ENCODE data around the gene MGAT5. TPM values are rescaled to one million over a fixed set of nuclear protein-coding genes. Genes with fewer than 3 reads are reported as not detected.

Gene MGAT5
- total RNA-seq, 1 experiment from 2014 or later, result 34.0 TPM

DNA sequence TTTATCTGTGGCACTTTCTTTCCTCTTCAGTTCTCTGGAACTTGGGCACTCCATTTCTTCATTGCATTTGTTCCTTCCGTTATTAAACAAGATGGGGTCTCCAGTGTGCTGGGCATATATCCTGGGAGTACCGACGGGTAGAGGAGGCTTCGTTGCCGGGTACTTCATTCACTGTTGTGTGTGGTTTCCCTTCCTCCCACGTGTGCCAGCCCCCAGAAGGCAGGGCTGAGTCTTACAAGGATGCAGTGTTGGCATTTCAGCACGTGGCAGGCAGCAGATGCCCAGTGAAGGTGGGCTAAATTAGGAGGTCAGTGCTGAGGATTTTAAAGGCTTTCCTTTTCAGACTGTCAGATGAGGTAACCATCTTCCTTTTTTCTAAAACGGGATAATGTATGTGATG lies 58.6 kb downstream of the MGAT5 start:
- Histone ChIP-seq H3K4me2 (ENCODE audit: low read length) (no peak overlapping the region), H3K36me3 (ENCODE audit: control insufficient read depth in 1 of 2, insufficient read depth in 2 of 2, low read length in 2 of 2) (no peaks in the 10 kb centered on the region), H3K4me3 (replicated peaks in 1 of 2; ENCODE audit: low read depth in 1 of 2, low read length in 2 of 2) (no peak overlapping the region), H3K27ac (ENCODE audit: low read depth, low read length) (no peak overlapping the region), H3K79me2 (ENCODE audit: insufficient read depth, low read length) (no peaks in the 10 kb centered on the region), H3K9me3 (ENCODE audit: control insufficient read depth in 1 of 2, insufficient read depth in 1 of 2, low read depth in 1 of 2, low read length in 2 of 2) (no peaks in the 10 kb centered on the region), H4K20me1 (ENCODE audit: insufficient read depth) (no peaks in the 10 kb centered on the region), H3K27me3 (ENCODE audit: insufficient read depth, low read length) (no peaks in the 10 kb centered on the region), H2AFZ (ENCODE audit: low read depth, low read length, poor library complexity, severe bottlenecking) (no peak overlapping the region), H3K9me2 (ENCODE audit: insufficient read depth) (no peaks in the 10 kb centered on the region), H3K9ac (ENCODE audit: low read length) (no peak overlapping the region), H3K4me1 (ENCODE audit: control insufficient read depth in 1 of 2, insufficient read depth in 2 of 2, low read length in 2 of 2) (no peaks in the 10 kb centered on the region)
- POLR2A ChIA-PET, result no interaction called here
- BruUV-seq (replicated peaks), result no TSS peak
- ATAC-seq, result no peak
- RAD21 ChIA-PET (ENCODE audit: low non-redundant PET in 1 of 2, low total read pairs in 2 of 2, uncharacterized antibody in 2 of 2, unreplicated experiment in 2 of 2), result no interaction called here
- DNase-seq (ENCODE audit: low read depth, low spot score), result no peak
- no peak for TF ChIP-seq POLR2AphosphoS5 (IDR thresholded peaks at IDR 0.05; ENCODE audit: low read depth, low read length)
- TF ChIP-seq SP1 (IDR thresholded peaks at IDR 0.05; ENCODE audit: low read depth), result no peak
- TF ChIP-seq, protein P1, sequence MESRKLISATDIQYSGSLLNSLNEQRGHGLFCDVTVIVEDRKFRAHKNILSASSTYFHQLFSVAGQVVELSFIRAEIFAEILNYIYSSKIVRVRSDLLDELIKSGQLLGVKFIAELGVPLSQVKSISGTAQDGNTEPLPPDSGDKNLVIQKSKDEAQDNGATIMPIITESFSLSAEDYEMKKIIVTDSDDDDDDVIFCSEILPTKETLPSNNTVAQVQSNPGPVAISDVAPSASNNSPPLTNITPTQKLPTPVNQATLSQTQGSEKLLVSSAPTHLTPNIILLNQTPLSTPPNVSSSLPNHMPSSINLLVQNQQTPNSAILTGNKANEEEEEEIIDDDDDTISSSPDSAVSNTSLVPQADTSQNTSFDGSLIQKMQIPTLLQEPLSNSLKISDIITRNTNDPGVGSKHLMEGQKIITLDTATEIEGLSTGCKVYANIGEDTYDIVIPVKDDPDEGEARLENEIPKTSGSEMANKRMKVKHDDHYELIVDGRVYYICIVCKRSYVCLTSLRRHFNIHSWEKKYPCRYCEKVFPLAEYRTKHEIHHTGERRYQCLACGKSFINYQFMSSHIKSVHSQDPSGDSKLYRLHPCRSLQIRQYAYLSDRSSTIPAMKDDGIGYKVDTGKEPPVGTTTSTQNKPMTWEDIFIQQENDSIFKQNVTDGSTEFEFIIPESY (IDR thresholded peaks at IDR 0.05; ENCODE audit: extremely low read depth, insufficient replicate concordance, low read length), result no peak
- no peak for TF ChIP-seq ELF1 (IDR thresholded peaks at IDR 0.05; ENCODE audit: borderline replicate concordance, low read depth)
- TF ChIP-seq RAD21 (IDR thresholded peaks at IDR 0.05; ENCODE audit: low read depth), result no peak
- TF ChIP-seq, protein P2, sequence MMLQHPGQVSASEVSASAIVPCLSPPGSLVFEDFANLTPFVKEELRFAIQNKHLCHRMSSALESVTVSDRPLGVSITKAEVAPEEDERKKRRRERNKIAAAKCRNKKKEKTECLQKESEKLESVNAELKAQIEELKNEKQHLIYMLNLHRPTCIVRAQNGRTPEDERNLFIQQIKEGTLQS (IDR thresholded peaks at IDR 0.05), result no peak
- TF ChIP-seq, protein P3, sequence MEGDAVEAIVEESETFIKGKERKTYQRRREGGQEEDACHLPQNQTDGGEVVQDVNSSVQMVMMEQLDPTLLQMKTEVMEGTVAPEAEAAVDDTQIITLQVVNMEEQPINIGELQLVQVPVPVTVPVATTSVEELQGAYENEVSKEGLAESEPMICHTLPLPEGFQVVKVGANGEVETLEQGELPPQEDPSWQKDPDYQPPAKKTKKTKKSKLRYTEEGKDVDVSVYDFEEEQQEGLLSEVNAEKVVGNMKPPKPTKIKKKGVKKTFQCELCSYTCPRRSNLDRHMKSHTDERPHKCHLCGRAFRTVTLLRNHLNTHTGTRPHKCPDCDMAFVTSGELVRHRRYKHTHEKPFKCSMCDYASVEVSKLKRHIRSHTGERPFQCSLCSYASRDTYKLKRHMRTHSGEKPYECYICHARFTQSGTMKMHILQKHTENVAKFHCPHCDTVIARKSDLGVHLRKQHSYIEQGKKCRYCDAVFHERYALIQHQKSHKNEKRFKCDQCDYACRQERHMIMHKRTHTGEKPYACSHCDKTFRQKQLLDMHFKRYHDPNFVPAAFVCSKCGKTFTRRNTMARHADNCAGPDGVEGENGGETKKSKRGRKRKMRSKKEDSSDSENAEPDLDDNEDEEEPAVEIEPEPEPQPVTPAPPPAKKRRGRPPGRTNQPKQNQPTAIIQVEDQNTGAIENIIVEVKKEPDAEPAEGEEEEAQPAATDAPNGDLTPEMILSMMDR (IDR thresholded peaks at IDR 0.05 in 2 of 3, conservative IDR thresholded peaks at IDR 0.05 in 1 of 3; ENCODE audit: borderline replicate concordance in 1 of 3, insufficient read depth in 1 of 3, low read depth in 2 of 3, low read length in 2 of 3), result no peak
- TF ChIP-seq TCF7L2 (IDR thresholded peaks at IDR 0.05; ENCODE audit: borderline replicate concordance, extremely low read depth, insufficient read depth, insufficient read length), result no peak
- TF ChIP-seq EZH2phosphoT487 (IDR thresholded peaks at IDR 0.05; ENCODE audit: borderline replicate concordance), result no peak
- no peak for TF ChIP-seq EZH2 (IDR thresholded peaks at IDR 0.05)
- TF ChIP-seq, protein P4, sequence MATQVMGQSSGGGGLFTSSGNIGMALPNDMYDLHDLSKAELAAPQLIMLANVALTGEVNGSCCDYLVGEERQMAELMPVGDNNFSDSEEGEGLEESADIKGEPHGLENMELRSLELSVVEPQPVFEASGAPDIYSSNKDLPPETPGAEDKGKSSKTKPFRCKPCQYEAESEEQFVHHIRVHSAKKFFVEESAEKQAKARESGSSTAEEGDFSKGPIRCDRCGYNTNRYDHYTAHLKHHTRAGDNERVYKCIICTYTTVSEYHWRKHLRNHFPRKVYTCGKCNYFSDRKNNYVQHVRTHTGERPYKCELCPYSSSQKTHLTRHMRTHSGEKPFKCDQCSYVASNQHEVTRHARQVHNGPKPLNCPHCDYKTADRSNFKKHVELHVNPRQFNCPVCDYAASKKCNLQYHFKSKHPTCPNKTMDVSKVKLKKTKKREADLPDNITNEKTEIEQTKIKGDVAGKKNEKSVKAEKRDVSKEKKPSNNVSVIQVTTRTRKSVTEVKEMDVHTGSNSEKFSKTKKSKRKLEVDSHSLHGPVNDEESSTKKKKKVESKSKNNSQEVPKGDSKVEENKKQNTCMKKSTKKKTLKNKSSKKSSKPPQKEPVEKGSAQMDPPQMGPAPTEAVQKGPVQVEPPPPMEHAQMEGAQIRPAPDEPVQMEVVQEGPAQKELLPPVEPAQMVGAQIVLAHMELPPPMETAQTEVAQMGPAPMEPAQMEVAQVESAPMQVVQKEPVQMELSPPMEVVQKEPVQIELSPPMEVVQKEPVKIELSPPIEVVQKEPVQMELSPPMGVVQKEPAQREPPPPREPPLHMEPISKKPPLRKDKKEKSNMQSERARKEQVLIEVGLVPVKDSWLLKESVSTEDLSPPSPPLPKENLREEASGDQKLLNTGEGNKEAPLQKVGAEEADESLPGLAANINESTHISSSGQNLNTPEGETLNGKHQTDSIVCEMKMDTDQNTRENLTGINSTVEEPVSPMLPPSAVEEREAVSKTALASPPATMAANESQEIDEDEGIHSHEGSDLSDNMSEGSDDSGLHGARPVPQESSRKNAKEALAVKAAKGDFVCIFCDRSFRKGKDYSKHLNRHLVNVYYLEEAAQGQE (IDR thresholded peaks at IDR 0.05; ENCODE audit: low read depth), result no peak
- TF ChIP-seq FOSL1 (IDR thresholded peaks at IDR 0.05; ENCODE audit: low read depth), result no peak
- TF ChIP-seq SIN3A (IDR thresholded peaks at IDR 0.05; ENCODE audit: low read depth), result no peak
- TF ChIP-seq ZFX (IDR thresholded peaks at IDR 0.05), result no peak
- TF ChIP-seq CEBPB (IDR thresholded peaks at IDR 0.05; ENCODE audit: low read depth), result no peak
- TF ChIP-seq POLR2A (IDR thresholded peaks at IDR 0.05; ENCODE audit: borderline replicate concordance, extremely low read depth, insufficient read depth, insufficient read length), result no peak
- TF ChIP-seq EGR1 (IDR thresholded peaks at IDR 0.05; ENCODE audit: low read depth), result no peak
- no peak for TF ChIP-seq YY1 (IDR thresholded peaks at IDR 0.05; ENCODE audit: extremely low read depth, insufficient replicate concordance, low read depth, low read length)
- TF ChIP-seq ZNF274 (IDR thresholded peaks at IDR 0.05; ENCODE audit: low read depth, low read length), result no peak
- no peak for TF ChIP-seq JUND (IDR thresholded peaks at IDR 0.05)
- CTCF ChIA-PET, result no interaction called here
- intact Hi-C loops (cut with micrococcal nuclease), result no loop called here

All from HCT116 (cell line).